HepG2 (cell line): ENCODE results near the gene CCT6A. TPM values are rescaled to one million over a fixed set of nuclear protein-coding genes. Genes with fewer than 3 reads are reported as not detected.

Experiments used
- HNRNPH1 ChIP-seq: fragments of 200-400 bp; formaldehyde crosslinking; optimal IDR thresholded peaks from 2 replicates; pipeline ENCODE3; 2017; ENCODE audit warnings: mild to moderate bottlenecking, low read depth, low read length
- HOMEZ ChIP-seq: IDR thresholded peaks from 2 replicates; pipeline ENCODE4 v1.6.1; 2016; ENCODE audit warnings: low read depth
- KDM5B ChIP-seq: sonication (generic); formaldehyde crosslinking; IDR thresholded peaks from 2 replicates; pipeline ENCODE4 v1.4.0; 2020; ENCODE audit warnings: missing genetic modification reagents, mild to moderate bottlenecking, borderline replicate concordance
- MAFK ChIP-seq, 2 experiments: IDR thresholded peaks in 1 of 2; conservative IDR thresholded peaks in 1 of 2; 2 replicates each; pipeline ENCODE4 v1.6.1; 2011; ENCODE audit warnings: improper control_type of control experiment in 2 of 2, low read length in 2 of 2
- RXRA ChIP-seq: sonication (generic); formaldehyde crosslinking; IDR thresholded peaks from 2 replicates; pipeline ENCODE4 v1.5.1; 2020; ENCODE audit warnings: missing genetic modification reagents
- SAP130 ChIP-seq: IDR thresholded peaks from 2 replicates; pipeline ENCODE4 v1.6.1; 2016; ENCODE audit warnings: low read depth
- TBP ChIP-seq: sonication (generic); formaldehyde crosslinking; IDR thresholded peaks from 2 replicates; pipeline ENCODE4 v1.5.0; 2020; ENCODE audit warnings: missing genetic modification reagents
- THRA ChIP-seq: sonication (generic); formaldehyde crosslinking; IDR thresholded peaks from 2 replicates; pipeline ENCODE4 v1.4.0; 2020; ENCODE audit warnings: missing genetic modification reagents, borderline replicate concordance
- YEATS4 ChIP-seq: sonication (generic); formaldehyde crosslinking; IDR thresholded peaks from 2 replicates; pipeline ENCODE4 v1.4.0; 2020; ENCODE audit warnings: missing genetic modification reagents, borderline replicate concordance
- ZC3H4 ChIP-seq: sonication (generic); formaldehyde crosslinking; IDR thresholded peaks from 2 replicates; pipeline ENCODE4 v1.4.0; 2020; ENCODE audit warnings: missing genetic modification reagents, borderline replicate concordance
- ZFP36L2 ChIP-seq: sonication (generic); formaldehyde crosslinking; IDR thresholded peaks from 2 replicates; pipeline ENCODE4 v1.4.0; 2020; ENCODE audit warnings: missing genetic modification reagents
- ZNF407 ChIP-seq: sonication (generic); formaldehyde crosslinking; IDR thresholded peaks from one replicate; pipeline ENCODE4 v1.5.1; 2020; ENCODE audit warnings: mild to moderate bottlenecking, missing genetic modification reagents; ENCODE audit errors: not compliant biosample characterization
- ZNF670 ChIP-seq: sonication (generic); formaldehyde crosslinking; IDR thresholded peaks from 2 replicates; pipeline ENCODE4 v1.8.0; 2022; ENCODE audit warnings: mild to moderate bottlenecking, missing genetic modification reagents, borderline replicate concordance
- ZNF724P ChIP-seq: sonication (generic); formaldehyde crosslinking; IDR thresholded peaks from 2 replicates; pipeline ENCODE4 v1.8.0; 2022; ENCODE audit warnings: missing genetic modification reagents, borderline replicate concordance
- ZNF800 ChIP-seq: sonication (generic); formaldehyde crosslinking; IDR thresholded peaks from 2 replicates; pipeline ENCODE4 v1.4.0; 2020; ENCODE audit warnings: missing genetic modification reagents
- ZSCAN22 ChIP-seq: sonication (generic); formaldehyde crosslinking; IDR thresholded peaks from 2 replicates; pipeline ENCODE4 v1.4.0; 2020; ENCODE audit warnings: mild to moderate bottlenecking, missing genetic modification reagents
- polyA plus RNA-seq, 8 experiments: library from polyadenylated mRNA; depleted of rRNA in 3 of 8; stranded (reverse) in 7 of 8; unstranded in 1 of 8; fragments of >200 nt; fragmentation: Illumina TruSeq in 4 of 8; extraction: Trizol in 4 of 8; gene quantifications; 2 replicates each; pipeline versions ENCODE4 v1.2.1 to v1.2.3, GENCODE V29; 2011 to 2016; ENCODE audit warnings: low read depth in 4 of 8, missing spikeins in 1 of 8, mixed read lengths in 1 of 8; ENCODE audit not compliant: insufficient read depth in 1 of 8
- total RNA-seq, 5 experiments: library from RNA; depleted of rRNA; stranded (reverse); fragments of >200 nt; fragmentation: Illumina TruSeq; extraction: Trizol; gene quantifications; 2 replicates each; pipeline ENCODE4 v1.2.3, GENCODE V29; 2016; ENCODE audit warnings: low read depth in 1 of 5

CCT6A gene
- total and polyA plus RNA-seq, 2 of the 13 experiments (the other 11 are each of a cell fraction or from before 2014, with no cell fraction given): 219 to 292 TPM

GRCh38 chr7:56046721-56047445, 4.7 kb upstream of the CCT6A start (continued):
- TF ChIP-seq ZNF800 (CRISPR knock-in tag) (no peak), THRA (CRISPR knock-in tag) (no peak), ZNF407 (CRISPR knock-in tag) (no peak), ZNF724P (CRISPR knock-in tag) (no peak), ZFP36L2 (CRISPR knock-in tag) (no peak), YEATS4 (no peak), TBP (CRISPR knock-in tag) (no peak), HNRNPH1 (no peak), ZSCAN22 (CRISPR knock-in tag) (no peak), SAP130 (CRISPR knock-in tag) (no peak; the same call in none of the 2 replicates), ZC3H4 (no peak), MAFK (conservative IDR thresholded peaks at IDR 0.05 in 1 of 2, IDR thresholded peaks at IDR 0.05 in 1 of 2; ENCODE audit: low read length in 2 of 2) (no peak), RXRA (CRISPR knock-in tag) (no peak), ZNF670 (CRISPR knock-in tag) (0 out of 2 replicates have a peak, but pooled peaks have one; percentile 31), KDM5B (no peak), HOMEZ (CRISPR knock-in tag) (no peak)
